ENCODE data around the gene UBAC2. TPM values are rescaled to one million over a fixed set of nuclear protein-coding genes. Genes with fewer than 3 reads are reported as not detected.

Gene UBAC2
- total RNA-seq, 2 experiments from 2014 or later, result 52.8 to 60.8 TPM

- H3K9me3 Mint-ChIP-seq (ENCODE audit: low read depth), result no peaks in the 10 kb centered on the region
- H3K4me1 Mint-ChIP-seq, result peaks cover 73% of the 10 kb centered on the region
- peak; percentile 69 for DNase-seq
- H3K27me3 Mint-ChIP-seq, result no peaks in the 10 kb centered on the region
- H3K27ac Mint-ChIP-seq, result peak overlapping the region; percentile 42
- peak; percentile 7 for ATAC-seq
- H3K4me3 Mint-ChIP-seq, result no peak overlapping the region
- CTCF ChIA-PET, result interaction anchor here (0.7 to 3.6 kb wide), 19 partner anchors 10 to 150 kb away, joined by 3 to 23 read pairs (median 5); partner anchors contain the start of genes GPR183 and TM9SF2
- peaks cover 23% of the 10 kb centered on the region for H3K36me3 Mint-ChIP-seq
Observed at GRCh38 chr13:99351772-99352171, 151.1 kb downstream of the UBAC2 start.

- H3K27me3 Mint-ChIP-seq, result no peaks in the 10 kb centered on the region
- ATAC-seq (no peak), DNase-seq (peak; percentile 62)
- peak overlapping the region; percentile 9 for H3K4me3 Mint-ChIP-seq
- H3K36me3 Mint-ChIP-seq, result peaks cover 24% of the 10 kb centered on the region
- H3K9me3 Mint-ChIP-seq (ENCODE audit: low read depth), result no peaks in the 10 kb centered on the region
- H3K27ac Mint-ChIP-seq, result peak overlapping the region; percentile 42
- CTCF ChIA-PET, result interaction anchor here (0.7 to 3.6 kb wide), 25 partner anchors 11 to 176 kb away, joined by 3 to 23 read pairs (median 4); partner anchors contain the start of genes GPR183 and TM9SF2
- H3K4me1 Mint-ChIP-seq, result peaks cover 77% of the 10 kb centered on the region
Observed at GRCh38 chr13:99352351-99353245, 151.9 kb downstream of the UBAC2 start.

- Mint-ChIP-seq H3K36me3 (peaks cover 25% of the 10 kb centered on the region), H3K4me1 (peaks cover 77% of the 10 kb centered on the region), H3K4me3 (no peak overlapping the region), H3K9me3 (ENCODE audit: low read depth) (no peaks in the 10 kb centered on the region), H3K27me3 (no peaks in the 10 kb centered on the region), H3K27ac (peak overlapping the region; percentile 26)
- ATAC-seq (no peak), DNase-seq (no peak)
- CTCF ChIA-PET, result interaction anchor here (0.7 to 3.6 kb wide), 16 partner anchors 12 to 177 kb away, joined by 3 to 23 read pairs (median 4); no protein-coding TSS in a partner anchor
Observed at GRCh38 chr13:99353246-99353600, 152.6 kb downstream of the UBAC2 start.

GRCh38 chr13:99353836-99354235 lies 153.2 kb downstream of the UBAC2 start:
- H3K36me3 Mint-ChIP-seq, result peaks cover 29% of the 10 kb centered on the region
- CTCF ChIA-PET, result interaction anchor here (1.1 to 3.6 kb wide), 10 partner anchors 27 to 177 kb away, joined by 3 to 23 read pairs (median 4); no protein-coding TSS in a partner anchor
- peak overlapping the region; percentile 95 for H3K27ac Mint-ChIP-seq
- no peaks in the 10 kb centered on the region for H3K9me3 Mint-ChIP-seq (ENCODE audit: low read depth)
- no peaks in the 10 kb centered on the region for H3K27me3 Mint-ChIP-seq
- H3K4me3 Mint-ChIP-seq, result peak overlapping the region; percentile 49
- peaks cover 81% of the 10 kb centered on the region for H3K4me1 Mint-ChIP-seq
- ATAC-seq (no peak), DNase-seq (no peak)

GRCh38 chr13:99354371-99354951 lies 153.8 kb downstream of the UBAC2 start:
- CTCF ChIA-PET, result interaction anchor here (1.1 to 3.6 kb wide), 8 partner anchors 26 to 178 kb away, joined by 3 to 23 read pairs (median 4); no protein-coding TSS in a partner anchor
- Mint-ChIP-seq H3K4me3 (peak overlapping the region; percentile 49), H3K27ac (peak overlapping the region; percentile 95), H3K4me1 (peaks cover 83% of the 10 kb centered on the region), H3K36me3 (peaks cover 32% of the 10 kb centered on the region), H3K9me3 (ENCODE audit: low read depth) (no peaks in the 10 kb centered on the region), H3K27me3 (no peaks in the 10 kb centered on the region)
- peak; percentile 79 for DNase-seq
- ATAC-seq, result no peak

- ATAC-seq (no peak), DNase-seq (no peak)
- H3K4me1 Mint-ChIP-seq, result peaks cover 90% of the 10 kb centered on the region
- no peaks in the 10 kb centered on the region for H3K27me3 Mint-ChIP-seq
- H3K9me3 Mint-ChIP-seq (ENCODE audit: low read depth), result no peaks in the 10 kb centered on the region
- peak overlapping the region; percentile 95 for H3K27ac Mint-ChIP-seq
- CTCF ChIA-PET, result interaction anchor here (0.6 to 2.7 kb wide), 9 partner anchors 20 to 97 kb away, joined by 3 to 11 read pairs (median 4); partner anchors contain the start of genes GPR18 and GPR183
- H3K4me3 Mint-ChIP-seq, result peak overlapping the region; percentile 48
- peaks cover 31% of the 10 kb centered on the region for H3K36me3 Mint-ChIP-seq
Observed at GRCh38 chr13:99355267-99356011, 154.8 kb downstream of the UBAC2 start.

- Mint-ChIP-seq H3K4me3 (peak overlapping the region; percentile 48), H3K9me3 (ENCODE audit: low read depth) (no peaks in the 10 kb centered on the region), H3K36me3 (peaks cover 32% of the 10 kb centered on the region), H3K4me1 (peaks cover 90% of the 10 kb centered on the region), H3K27me3 (no peaks in the 10 kb centered on the region), H3K27ac (peak overlapping the region; percentile 95)
- ATAC-seq (no peak), DNase-seq (no peak)
- CTCF ChIA-PET, result interaction anchor here (1.1 to 2.7 kb wide), 10 partner anchors 19 to 98 kb away, joined by 3 to 11 read pairs (median 4); partner anchors contain the start of genes GPR18 and GPR183
Observed at GRCh38 chr13:99356012-99356261, 155.3 kb downstream of the UBAC2 start.

- peaks cover 34% of the 10 kb centered on the region for H3K36me3 Mint-ChIP-seq
- H3K9me3 Mint-ChIP-seq (ENCODE audit: low read depth), result no peaks in the 10 kb centered on the region
- H3K27ac Mint-ChIP-seq, result peak overlapping the region; percentile 95
- H3K4me1 Mint-ChIP-seq, result peaks cover 91% of the 10 kb centered on the region
- ATAC-seq (peak; percentile 67), DNase-seq (peak; percentile 83)
- H3K27me3 Mint-ChIP-seq, result no peaks in the 10 kb centered on the region
- CTCF ChIA-PET, result interaction anchor here (0.6 to 2.7 kb wide), 12 partner anchors 19 to 98 kb away, joined by 3 to 11 read pairs (median 4); partner anchors contain the start of gene GPR18
- peak overlapping the region; percentile 48 for H3K4me3 Mint-ChIP-seq
Observed at GRCh38 chr13:99356262-99357091, 155.8 kb downstream of the UBAC2 start.

- no peaks in the 10 kb centered on the region for H3K9me3 Mint-ChIP-seq (ENCODE audit: low read depth)
Observed at GRCh38 chr13:99357131-99357596, 156.5 kb downstream of the UBAC2 start.

GRCh38 chr13:99357941-99358340 lies 157.3 kb downstream of the UBAC2 start:
- no peak for DNase-seq
- H3K27ac Mint-ChIP-seq, result peak overlapping the region; percentile 95
- no peaks in the 10 kb centered on the region for H3K27me3 Mint-ChIP-seq
- peaks cover 38% of the 10 kb centered on the region for H3K36me3 Mint-ChIP-seq
- ATAC-seq, result no peak
- no peaks in the 10 kb centered on the region for H3K9me3 Mint-ChIP-seq (ENCODE audit: low read depth)
- CTCF ChIA-PET, result interaction anchor here (1.0 to 2.0 kb wide), 5 partner anchors 10 to 91 kb away, joined by 3 to 8 read pairs (median 4); no protein-coding TSS in a partner anchor
- H3K4me3 Mint-ChIP-seq, result peak overlapping the region; percentile 2
- peaks cover 86% of the 10 kb centered on the region for H3K4me1 Mint-ChIP-seq

More at GRCh38 chr13:99357131-99357596, 156.5 kb downstream of the UBAC2 start:
- Mint-ChIP-seq H3K4me3 (peak overlapping the region; percentile 48), H3K36me3 (peaks cover 38% of the 10 kb centered on the region), H3K27me3 (no peaks in the 10 kb centered on the region), H3K4me1 (peaks cover 89% of the 10 kb centered on the region), H3K27ac (peak overlapping the region; percentile 95)
- CTCF ChIA-PET, result interaction anchor here (1.0 to 2.4 kb wide), 10 partner anchors 10 to 99 kb away, joined by 3 to 10 read pairs (median 4); partner anchors contain the start of gene GPR18
- ATAC-seq (peak; percentile 54), DNase-seq (peak; percentile 77)

GRCh38 chr13:99359528-99359927 lies 158.9 kb downstream of the UBAC2 start:
- H3K4me1 Mint-ChIP-seq, result peaks cover 83% of the 10 kb centered on the region
- no peaks in the 10 kb centered on the region for H3K9me3 Mint-ChIP-seq (ENCODE audit: low read depth)
- ATAC-seq (no peak), DNase-seq (no peak)
- no peaks in the 10 kb centered on the region for H3K27me3 Mint-ChIP-seq
- CTCF ChIA-PET, result interaction anchor here (1.0 to 1.9 kb wide), 5 partner anchors 13 to 76 kb away, joined by 3 to 8 read pairs (median 3); no protein-coding TSS in a partner anchor
- H3K4me3 Mint-ChIP-seq, result no peak overlapping the region
- no peak overlapping the region for H3K27ac Mint-ChIP-seq
- H3K36me3 Mint-ChIP-seq, result peaks cover 39% of the 10 kb centered on the region

- Mint-ChIP-seq H3K36me3 (peaks cover 40% of the 10 kb centered on the region), H3K4me3 (no peak overlapping the region), H3K9me3 (ENCODE audit: low read depth) (no peaks in the 10 kb centered on the region), H3K27ac (peak overlapping the region; percentile 52), H3K27me3 (no peaks in the 10 kb centered on the region), H3K4me1 (peaks cover 77% of the 10 kb centered on the region)
- no peak for ATAC-seq
- no peak for DNase-seq
- CTCF ChIA-PET, result interaction anchor here (1.1 to 1.9 kb wide), 6 partner anchors 12 to 91 kb away, joined by 3 to 8 read pairs (median 5); no protein-coding TSS in a partner anchor
Observed at GRCh38 chr13:99360696-99361095, 160.0 kb downstream of the UBAC2 start.

Measured in activated CD8-positive, alpha-beta memory T cell treated with anti-CD3 and anti-CD28 coated beads, Interleukin-2, amount 10 ng/mL, durations not matched to agents 7 days and 5 days (primary cell).